NCI-H1092 (cell line): ENCODE results near the gene RCN1.
"Not testable (repeated sequence)": the region's sequence is repeated elsewhere in the genome, so short reads cannot be mapped to it uniquely, and the experiment has no call there.

Source experiments
- DNase-seq: peaks from one replicate; lab custom pipeline; 2025; lab: John Stamatoyannopoulos, UW

The RCN1 gene

GRCh38 chr11:32090545-32091370 is at the start of gene RCN1:
Gene RCN1, plus strand, starts transcription at chr11:32091074. Its CDS starts 123 bp downstream, at chr11:32091197.
- peak; percentile 46 for DNase-seq

- DNase-seq = no peak
Observed at GRCh38 chr11:32043737-32044136, 47.1 kb upstream of the RCN1 start.

- no peak for DNase-seq
Observed at GRCh38 chr11:32044158-32044863, 46.6 kb upstream of the RCN1 start.

GRCh38 chr11:32045456-32045855 is 45.4 kb upstream of the RCN1 start:
- DNase-seq = no peak

GRCh38 chr11:32050264-32050663 is 40.6 kb upstream of the RCN1 start:
- DNase-seq = no peak

GRCh38 chr11:32052215-32052614 is 38.7 kb upstream of the RCN1 start:
- peak; percentile 28 for DNase-seq

GRCh38 chr11:32053151-32053888 is 37.6 kb upstream of the RCN1 start:
- no peak for DNase-seq

GRCh38 chr11:32055861-32056260 is 35.0 kb upstream of the RCN1 start:
- DNase-seq = no peak

GRCh38 chr11:32056438-32056837 is 34.4 kb upstream of the RCN1 start:
- no peak for DNase-seq

- DNase-seq = no peak
Observed at GRCh38 chr11:32059686-32060462, 31.0 kb upstream of the RCN1 start.

GRCh38 chr11:32062540-32062939 is 28.3 kb upstream of the RCN1 start:
- no peak for DNase-seq

GRCh38 chr11:32063031-32063430 is 27.8 kb upstream of the RCN1 start:
- DNase-seq = not testable (repeated sequence)

- DNase-seq = no peak
Observed at GRCh38 chr11:32065865-32066629, 24.8 kb upstream of the RCN1 start.

GRCh38 chr11:32068134-32068870 is 22.6 kb upstream of the RCN1 start:
- no peak for DNase-seq

GRCh38 chr11:32069361-32070058 is 21.4 kb upstream of the RCN1 start:
- DNase-seq = no peak

GRCh38 chr11:32070692-32071091 is 20.2 kb upstream of the RCN1 start:
- no peak for DNase-seq

GRCh38 chr11:32071811-32072210 is 19.1 kb upstream of the RCN1 start:
- no peak for DNase-seq

- DNase-seq = no peak
Observed at GRCh38 chr11:32072872-32073643, 17.8 kb upstream of the RCN1 start.

GRCh38 chr11:32073644-32074026 is 17.2 kb upstream of the RCN1 start:
- DNase-seq = no peak
